K562 (cell line): ENCODE results near the gene PTOV1. TPM values are rescaled to one million over a fixed set of nuclear protein-coding genes. Genes with fewer than 3 reads are reported as not detected.
A peak's percentile ranks its signal among the peaks of the same experiment; 100 is the strongest.

Experiments used
- ATAC-seq: fragments of 200-7000 bp; cut with Tn5 transposase; 3 replicates; pipeline ENCODE4 v1.9.1; 2020; ENCODE audit warnings: moderate library complexity
- BruUV-seq: library from RNA; stranded (reverse); fragments of 400-500 nt; replicated peaks from 2 replicates; lab custom pipeline; 2021; lab: Mats Ljungman, UMichigan
- CTCF ChIA-PET: fragments of 300-600 bp; formaldehyde crosslinking; extraction: SDS; loops from one replicate; lab custom pipeline; 2021; ENCODE audit warnings: low intra/inter-chr PET ratio; lab: Yijun Ruan, JAX
- POLR2A ChIA-PET: fragments of 300-600, 350-650 bp; sonication (Branson Sonifier 250); formaldehyde crosslinking; extraction: SDS; loops from one replicate; lab custom pipeline; 2021; ENCODE audit warnings: antibody characterized with exemption, inconsistent platforms; lab: Yijun Ruan, JAX
- DNase-seq, 4 experiments: peaks; one replicate each; pipeline versions ENCODE4 v3.0.0 to v3.0.0-alpha.2; 2011 to 2018; ENCODE audit warnings: low spot score in 3 of 4, mixed read lengths in 3 of 4; ENCODE audit errors: extremely low read depth in 1 of 4
- FAIRE-seq: peaks from 2 replicates; lab custom pipeline; 2011; peaks lifted over from hg19 to GRCh38; lab: Jason Lieb, UNC
- H2AFZ ChIP-seq: 2 replicates; pipeline ENCODE4 v1.6.0; 2011; ENCODE audit warnings: low read depth, low read length, control low read depth, inconsistent platforms
- H3K27ac ChIP-seq: fragments of 200-600 bp; 3 replicates; pipeline ENCODE4 v1.8.0; 2011; ENCODE audit warnings: low read depth, mild to moderate bottlenecking, control low read depth, inconsistent platforms, low read length, moderate library complexity, mixed read lengths; ENCODE audit errors: extremely low read depth
- H3K27me3 ChIP-seq, 2 experiments: fragments of 300-600 bp in 1 of 2; 2 replicates in 1 of 2; 3 replicates in 1 of 2; pipeline versions ENCODE4 v1.6.0 to v1.8.0; 2011; ENCODE audit warnings: inconsistent platforms in 2 of 2, low read length in 2 of 2, mild to moderate bottlenecking in 1 of 2, mixed read lengths in 1 of 2, moderate library complexity in 1 of 2; ENCODE audit not compliant: control insufficient read depth in 2 of 2, insufficient read depth in 2 of 2
- H3K36me3 ChIP-seq: fragments of 300-600 bp; 3 replicates; pipeline ENCODE4 v1.8.0; 2011; ENCODE audit warnings: mild to moderate bottlenecking, low read length, inconsistent platforms; ENCODE audit not compliant: control insufficient read depth, insufficient read depth
- H3K4me1 ChIP-seq, 2 experiments: fragments of 200-600 bp in 1 of 2; replicated peaks in 1 of 2; 2 replicates in 1 of 2; 3 replicates in 1 of 2; pipeline versions ENCODE4 v1.5.1 to v1.8.0; 2011; ENCODE audit warnings: inconsistent platforms in 2 of 2, low read length in 2 of 2, mild to moderate bottlenecking in 1 of 2, mixed read lengths in 1 of 2, moderate library complexity in 1 of 2; ENCODE audit not compliant: control insufficient read depth in 2 of 2, insufficient read depth in 2 of 2
- H3K4me2 ChIP-seq: 2 replicates; pipeline ENCODE4 v1.6.1; 2011; ENCODE audit warnings: low read length, control low read depth, inconsistent platforms, mixed read lengths; ENCODE audit not compliant: insufficient read depth
- H3K4me3 ChIP-seq: fragments of 200-600 bp; sonication (generic), shearing (Covaris generic); 2 replicates; pipeline ENCODE4 v1.5.1; 2016; ENCODE audit warnings: control low read depth, inconsistent platforms
- H3K79me2 ChIP-seq: fragments of 200-600 bp; 3 replicates; pipeline ENCODE4 v1.8.0; 2011; ENCODE audit warnings: low read length, inconsistent platforms; ENCODE audit not compliant: control insufficient read depth, insufficient read depth
- H3K9ac ChIP-seq, 2 experiments: 2 replicates each; pipeline versions ENCODE4 v1.6.0 to v1.6.1; 2011; ENCODE audit warnings: low read depth in 2 of 2, low read length in 2 of 2, control low read depth in 1 of 2, inconsistent platforms in 1 of 2, mild to moderate bottlenecking in 1 of 2, mixed read lengths in 1 of 2; ENCODE audit not compliant: insufficient read depth in 1 of 2
- H3K9me1 ChIP-seq: one replicate; pipeline ENCODE4 v1.6.0; 2011; ENCODE audit warnings: inconsistent platforms, mild to moderate bottlenecking, low read length, moderate library complexity; ENCODE audit not compliant: control insufficient read depth, insufficient read depth
- H3K9me3 ChIP-seq: replicated peaks from 2 replicates; pipeline ENCODE4 v1.5.1; 2011; ENCODE audit warnings: low read depth, low read length, inconsistent platforms; ENCODE audit not compliant: control insufficient read depth, insufficient read depth
- H4K20me1 ChIP-seq: replicated peaks from 2 replicates; pipeline ENCODE4 v1.6.1; 2011; ENCODE audit warnings: low read length, inconsistent platforms, mixed read lengths; ENCODE audit not compliant: control insufficient read depth, insufficient read depth
- CBX5 ChIP-seq: IDR thresholded peaks from 2 replicates; pipeline ENCODE4 v1.6.1; 2014; ENCODE audit warnings: low read depth, borderline replicate concordance
- DDX20 ChIP-seq: fragments of 450-650 bp; IDR thresholded peaks from 2 replicates; pipeline ENCODE4 v1.6.1; 2016; ENCODE audit warnings: missing genetic modification characterization, low read depth, mild to moderate bottlenecking, missing compliant biosample characterization, moderate library complexity
- KDM5B ChIP-seq: fragments of 200-600 bp; sonication (generic); IDR thresholded peaks from 2 replicates; pipeline ENCODE4 v1.6.1; 2012; ENCODE audit warnings: low read depth, mild to moderate bottlenecking, moderate library complexity, low read length, control low read depth, inconsistent platforms; ENCODE audit not compliant: insufficient replicate concordance
- RBFOX2 ChIP-seq: fragments of 200-400 bp; formaldehyde crosslinking; IDR thresholded peaks from 2 replicates; pipeline ENCODE4 v1.6.1; 2017; ENCODE audit warnings: low read depth, mild to moderate bottlenecking, low read length, moderate library complexity
- ZFP36 ChIP-seq: fragments of 150-350 bp; IDR thresholded peaks from 2 replicates; pipeline ENCODE4 v1.6.1; 2018; ENCODE audit warnings: low read length, low read depth; ENCODE audit not compliant: partially characterized antibody
- ZNF584 ChIP-seq: fragments of 200-800 bp; sonication (Bioruptor generic); IDR thresholded peaks from 2 replicates; pipeline ENCODE4 v1.6.1; 2016; ENCODE audit warnings: low read depth, mild to moderate bottlenecking, missing genetic modification characterization, missing compliant biosample characterization
- WGBS: fragments of 100-300 bp; shearing (Covaris generic); methylation state at CpG from one replicate; pipeline ENCODE4 v1.1.6; 2016; ENCODE audit warnings: low coverage, mixed read lengths; ENCODE audit not compliant: insufficient coverage; ENCODE audit errors: missing lambda C conversion rate; 5-methylcytosine and 5-hydroxymethylcytosine counted together
- in situ Hi-C: fragments of 300-500 bp; cut with MboI; formaldehyde crosslinking; loops from 4 replicates; pipeline ENCODE4 v1.15.0; 2018; ENCODE audit warnings: inconsistent platforms, mixed read lengths
- intact Hi-C: fragments of 100-400 bp; cut with micrococcal nuclease; formaldehyde crosslinking; loops from 2 replicates; pipeline ENCODE4 v1.14.2; 2022
- polyA plus RNA-seq, 8 experiments: library from polyadenylated mRNA; depleted of rRNA in 4 of 8; stranded (reverse) in 5 of 8; unstranded in 3 of 8; fragments of >200 nt; fragmentation: Nextera tagmentation in 2 of 8; fragmentation: Illumina TruSeq in 1 of 8; extraction: Ambion mirVana in 2 of 8; extraction: Trizol in 1 of 8; gene quantifications; 2 replicates each; pipeline versions ENCODE4 v1.2.1 to v1.2.3, GENCODE V29; 2011 to 2014; ENCODE audit warnings: inconsistent platforms in 1 of 8, missing spikeins in 1 of 8
- total RNA-seq, 7 experiments: library from RNA; depleted of rRNA in 6 of 7; stranded (reverse); fragments of >200 nt in 6 of 7; fragmentation: Illumina TruSeq in 2 of 7; extraction: Trizol in 2 of 7; gene quantifications; 2 replicates each; pipeline versions ENCODE4 v1.2.1 to v1.2.3, GENCODE V29; 2011 to 2021; ENCODE audit warnings: low replicate concordance in 1 of 7
- TF ChIP-seq, protein P1 (sequence below): fragments of 450-650 bp; IDR thresholded peaks from 2 replicates; pipeline ENCODE4 v1.6.1; 2018; ENCODE audit not compliant: partially characterized antibody
- TF ChIP-seq, protein P2 (sequence below), 2 experiments: IDR thresholded peaks; 2 replicates each; pipeline ENCODE4 v1.6.1; 2011; ENCODE audit warnings: borderline replicate concordance in 1 of 2, control low read depth in 1 of 2, low read depth in 1 of 2, low read length in 1 of 2, mild to moderate bottlenecking in 1 of 2, mixed read lengths in 1 of 2, moderate library complexity in 1 of 2; ENCODE audit not compliant: insufficient read depth in 1 of 2, insufficient read length in 1 of 2, poor library complexity in 1 of 2, severe bottlenecking in 1 of 2; ENCODE audit errors: extremely low read depth in 1 of 2
- TF ChIP-seq, protein P3 (sequence below): sonication (generic); formaldehyde crosslinking; IDR thresholded peaks from 2 replicates; pipeline ENCODE4 v1.8.0; 2023; ENCODE audit warnings: mild to moderate bottlenecking, missing genetic modification reagents

The PTOV1 gene
- total and polyA plus RNA-seq, 9 of the 15 experiments (the other 6 are each of a cell fraction or from before 2014, with no cell fraction given), result 4.9 to 169 (median 43.5) TPM

DNA sequence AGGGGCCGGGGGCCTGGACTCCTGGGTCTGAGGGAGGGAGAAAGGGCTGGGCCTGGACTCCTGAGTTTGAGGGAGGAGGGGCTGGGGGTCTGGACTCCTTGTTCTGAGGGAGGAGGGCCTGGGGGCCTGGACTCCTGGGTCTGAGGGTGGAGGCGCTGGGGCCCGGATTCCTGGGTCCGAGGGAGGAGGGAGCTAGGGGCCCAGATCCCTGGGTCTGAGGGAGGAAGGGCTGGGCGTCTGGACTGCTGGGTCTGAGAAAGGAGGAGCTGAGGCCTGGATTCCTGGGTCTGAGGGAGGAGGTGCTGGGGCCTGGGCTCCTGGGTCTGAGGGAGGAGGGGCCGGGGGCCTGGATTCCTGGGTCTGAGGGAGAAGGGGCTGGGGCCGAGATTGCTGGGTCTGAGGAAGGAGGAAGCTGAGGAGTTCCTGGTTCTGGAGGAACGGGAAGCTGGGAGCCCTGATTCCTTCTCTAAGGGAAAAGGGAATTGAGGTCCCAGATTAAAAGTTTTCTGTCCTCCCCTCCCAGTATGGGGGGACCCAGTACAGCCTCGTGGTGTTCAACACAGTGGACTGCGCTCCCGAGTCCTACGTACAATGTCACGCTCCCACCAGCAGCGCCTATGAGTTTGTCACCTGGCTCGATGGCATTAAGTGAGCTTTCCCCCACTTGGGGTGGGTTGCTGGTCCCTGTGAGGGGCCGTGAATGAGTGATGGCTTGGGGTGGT is 32.1 kb upstream of the PTOV1 start:
- Histone ChIP-seq H3K9me1 (no peaks in the 10 kb centered on the region), H2AFZ (peak overlapping the region; percentile 92), H4K20me1 (0 out of 2 replicates have a peak, but pooled peaks cover 3% of the 10 kb centered on the region), H3K36me3 (peaks cover 26% of the 10 kb centered on the region), H3K27ac (peak overlapping the region; percentile 90), H3K4me2 (peak overlapping the region; percentile 82), H3K4me3 (peak overlapping the region; percentile 86), H3K27me3 (no peaks in the 10 kb centered on the region), H3K79me2 (peaks cover 42% of the 10 kb centered on the region), H3K9ac (peak overlapping the region; percentile 86 to 95), H3K9me3 (no peaks in the 10 kb centered on the region), H3K4me1 (peaks cover 17 to 39% of the 10 kb centered on the region in 2 experiments)
- in situ Hi-C loops, result no loop called here
- FAIRE-seq (no peak), ATAC-seq (peak; percentile 47), DNase-seq (peak in 3 of 4 experiments; percentile 34 to 50 (median 39))
- POLR2A ChIA-PET, result interaction anchor here (0.5 to 1.2 kb wide), 9 partner anchors 9 to 102 kb away, joined by 3 to 9 read pairs (median 4); partner anchors contain the start of gene PTOV1
- whole genome bisulfite sequencing, result 4% methylated on average over 10 of the region's 16 CpGs
- CTCF ChIA-PET, result interaction anchor here (0.5 kb wide), 1 partner anchor 10 kb away, joined by 3 read pairs; no protein-coding TSS in a partner anchor
- BruUV-seq, result TSS peak; percentile 58
- intact Hi-C loops, result loop anchor here (2.0 kb wide), 1 partner anchor 26 kb away; no protein-coding TSS in a partner anchor
- TF ChIP-seq RBFOX2 (0 out of 2 replicates have a peak, but pooled peaks have one; percentile 7), ZNF584 (CRISPR knock-in tag) (no peak), DDX20 (tag) (no peak), KDM5B (peak; percentile 22), CBX5 (no peak), ZFP36 (peak; percentile 59)
- TF ChIP-seq, protein P1, sequence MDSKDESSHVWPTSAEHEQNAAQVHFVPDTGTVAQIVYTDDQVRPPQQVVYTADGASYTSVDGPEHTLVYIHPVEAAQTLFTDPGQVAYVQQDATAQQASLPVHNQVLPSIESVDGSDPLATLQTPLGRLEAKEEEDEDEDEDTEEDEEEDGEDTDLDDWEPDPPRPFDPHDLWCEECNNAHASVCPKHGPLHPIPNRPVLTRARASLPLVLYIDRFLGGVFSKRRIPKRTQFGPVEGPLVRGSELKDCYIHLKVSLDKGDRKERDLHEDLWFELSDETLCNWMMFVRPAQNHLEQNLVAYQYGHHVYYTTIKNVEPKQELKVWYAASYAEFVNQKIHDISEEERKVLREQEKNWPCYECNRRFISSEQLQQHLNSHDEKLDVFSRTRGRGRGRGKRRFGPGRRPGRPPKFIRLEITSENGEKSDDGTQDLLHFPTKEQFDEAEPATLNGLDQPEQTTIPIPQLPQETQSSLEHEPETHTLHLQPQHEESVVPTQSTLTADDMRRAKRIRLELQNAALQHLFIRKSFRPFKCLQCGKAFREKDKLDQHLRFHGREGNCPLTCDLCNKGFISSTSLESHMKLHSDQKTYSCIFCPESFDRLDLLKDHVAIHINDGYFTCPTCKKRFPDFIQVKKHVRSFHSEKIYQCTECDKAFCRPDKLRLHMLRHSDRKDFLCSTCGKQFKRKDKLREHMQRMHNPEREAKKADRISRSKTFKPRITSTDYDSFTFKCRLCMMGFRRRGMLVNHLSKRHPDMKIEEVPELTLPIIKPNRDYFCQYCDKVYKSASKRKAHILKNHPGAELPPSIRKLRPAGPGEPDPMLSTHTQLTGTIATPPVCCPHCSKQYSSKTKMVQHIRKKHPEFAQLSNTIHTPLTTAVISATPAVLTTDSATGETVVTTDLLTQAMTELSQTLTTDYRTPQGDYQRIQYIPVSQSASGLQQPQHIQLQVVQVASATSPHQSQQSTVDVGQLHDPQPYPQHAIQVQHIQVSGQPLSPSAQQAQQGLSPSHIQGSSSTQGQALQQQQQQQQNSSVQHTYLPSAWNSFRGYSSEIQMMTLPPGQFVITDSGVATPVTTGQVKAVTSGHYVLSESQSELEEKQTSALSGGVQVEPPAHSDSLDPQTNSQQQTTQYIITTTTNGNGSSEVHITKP, result peak; percentile 59
- TF ChIP-seq, protein P2, sequence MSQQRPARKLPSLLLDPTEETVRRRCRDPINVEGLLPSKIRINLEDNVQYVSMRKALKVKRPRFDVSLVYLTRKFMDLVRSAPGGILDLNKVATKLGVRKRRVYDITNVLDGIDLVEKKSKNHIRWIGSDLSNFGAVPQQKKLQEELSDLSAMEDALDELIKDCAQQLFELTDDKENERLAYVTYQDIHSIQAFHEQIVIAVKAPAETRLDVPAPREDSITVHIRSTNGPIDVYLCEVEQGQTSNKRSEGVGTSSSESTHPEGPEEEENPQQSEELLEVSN (IDR thresholded peaks at IDR 0.05; ENCODE audit: borderline replicate concordance in 1 of 2, extremely low read depth in 1 of 2, insufficient read depth in 1 of 2, insufficient read length in 1 of 2, low read depth in 1 of 2, low read length in 1 of 2, poor library complexity in 1 of 2, severe bottlenecking in 1 of 2), result peak in 1 of 2 experiments; percentile 50
- TF ChIP-seq, protein P3, sequence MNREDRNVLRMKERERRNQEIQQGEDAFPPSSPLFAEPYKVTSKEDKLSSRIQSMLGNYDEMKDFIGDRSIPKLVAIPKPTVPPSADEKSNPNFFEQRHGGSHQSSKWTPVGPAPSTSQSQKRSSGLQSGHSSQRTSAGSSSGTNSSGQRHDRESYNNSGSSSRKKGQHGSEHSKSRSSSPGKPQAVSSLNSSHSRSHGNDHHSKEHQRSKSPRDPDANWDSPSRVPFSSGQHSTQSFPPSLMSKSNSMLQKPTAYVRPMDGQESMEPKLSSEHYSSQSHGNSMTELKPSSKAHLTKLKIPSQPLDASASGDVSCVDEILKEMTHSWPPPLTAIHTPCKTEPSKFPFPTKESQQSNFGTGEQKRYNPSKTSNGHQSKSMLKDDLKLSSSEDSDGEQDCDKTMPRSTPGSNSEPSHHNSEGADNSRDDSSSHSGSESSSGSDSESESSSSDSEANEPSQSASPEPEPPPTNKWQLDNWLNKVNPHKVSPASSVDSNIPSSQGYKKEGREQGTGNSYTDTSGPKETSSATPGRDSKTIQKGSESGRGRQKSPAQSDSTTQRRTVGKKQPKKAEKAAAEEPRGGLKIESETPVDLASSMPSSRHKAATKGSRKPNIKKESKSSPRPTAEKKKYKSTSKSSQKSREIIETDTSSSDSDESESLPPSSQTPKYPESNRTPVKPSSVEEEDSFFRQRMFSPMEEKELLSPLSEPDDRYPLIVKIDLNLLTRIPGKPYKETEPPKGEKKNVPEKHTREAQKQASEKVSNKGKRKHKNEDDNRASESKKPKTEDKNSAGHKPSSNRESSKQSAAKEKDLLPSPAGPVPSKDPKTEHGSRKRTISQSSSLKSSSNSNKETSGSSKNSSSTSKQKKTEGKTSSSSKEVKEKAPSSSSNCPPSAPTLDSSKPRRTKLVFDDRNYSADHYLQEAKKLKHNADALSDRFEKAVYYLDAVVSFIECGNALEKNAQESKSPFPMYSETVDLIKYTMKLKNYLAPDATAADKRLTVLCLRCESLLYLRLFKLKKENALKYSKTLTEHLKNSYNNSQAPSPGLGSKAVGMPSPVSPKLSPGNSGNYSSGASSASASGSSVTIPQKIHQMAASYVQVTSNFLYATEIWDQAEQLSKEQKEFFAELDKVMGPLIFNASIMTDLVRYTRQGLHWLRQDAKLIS, result 0 out of 2 replicates have a peak, but pooled peaks have one; percentile 42
